Measurements from ENCODE around the gene IFT57.

GRCh38 chr3:108218811-108219210, 3.4 kb downstream of the IFT57 start:
- TF ChIP-seq GATA3 (IDR thresholded peaks at IDR 0.05; ENCODE audit: low read depth, low read length) (no peak), GATA2 (IDR thresholded peaks at IDR 0.05; ENCODE audit: low read depth, low read length) (no peak)
